ENCODE measurements around the gene PDE4DIP.
"Not testable (repeated sequence)": the region's sequence is repeated elsewhere in the genome, so short reads cannot be mapped to it uniquely, and the experiment has no call there.

Gene PDE4DIP

DNA sequence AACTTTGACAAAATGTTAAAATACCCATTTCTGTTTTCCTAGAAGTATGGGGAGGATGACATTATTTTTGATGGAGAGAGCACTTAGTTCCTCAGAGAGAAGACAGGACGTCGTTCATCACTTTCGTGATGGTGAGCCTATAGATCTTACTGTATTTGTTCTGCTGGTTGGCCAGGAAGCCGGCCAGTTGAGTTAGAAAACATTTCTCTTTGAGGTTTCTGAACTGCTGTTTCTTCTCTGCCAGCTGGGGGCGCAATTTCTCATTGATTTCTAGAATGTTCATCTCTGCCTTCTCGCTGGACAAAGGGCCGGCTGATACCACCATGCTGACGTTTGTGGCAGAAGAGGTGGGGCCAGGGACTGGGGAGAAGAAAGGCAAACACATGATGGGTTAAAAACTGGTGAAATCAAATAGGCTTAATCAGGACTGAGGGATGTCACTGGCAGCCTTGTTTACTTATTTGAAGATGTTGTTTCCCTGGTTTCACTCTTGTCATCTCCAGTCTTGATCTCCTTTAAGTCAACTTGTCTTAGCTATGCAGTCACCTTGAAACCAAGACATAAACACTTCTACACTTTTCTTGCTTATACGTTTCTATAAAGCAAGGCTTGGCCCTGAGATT is 231.4 kb downstream of the PDE4DIP start:
- not testable (repeated sequence) for ATAC-seq (ENCODE audit: low read depth); DNase-seq (ENCODE audit: low spot score in 2 of 2); H3K27me3 Mint-ChIP-seq; H3K9me3 Mint-ChIP-seq; H3K36me3 Mint-ChIP-seq; H3K4me1 Mint-ChIP-seq; H3K27ac Mint-ChIP-seq; H3K4me3 Mint-ChIP-seq
